Liver (tissue), 9 donors: ENCODE measurements around the gene D2HGDH. TPM values are rescaled to one million over a fixed set of nuclear protein-coding genes. Genes with fewer than 3 reads are reported as not detected.

Experiments used
- DNase-seq: peaks from one replicate; pipeline ENCODE4 v3.0.0-alpha.2; 2017; ENCODE audit warnings: low spot score
- H3K27ac ChIP-seq, 2 donors: one replicate each; pipeline ENCODE4 v1.7.0; 2013; ENCODE audit warnings: inconsistent platforms in 2 of 2, low read length in 2 of 2, control low read depth in 1 of 2, low read depth in 1 of 2, mild to moderate bottlenecking in 1 of 2
- H3K27me3 ChIP-seq, 4 donors: one replicate each; pipeline versions ENCODE4 v1.6.1 to v1.7.0; 2013; ENCODE audit warnings: low read length in 3 of 4, inconsistent platforms in 1 of 4, mild to moderate bottlenecking in 1 of 4, moderate library complexity in 1 of 4; ENCODE audit not compliant: control insufficient read depth in 4 of 4, insufficient read depth in 4 of 4
- H3K36me3 ChIP-seq, 4 donors: one replicate each; pipeline versions ENCODE4 v1.6.1 to v1.7.0; 2013; ENCODE audit warnings: low read length in 3 of 4, mild to moderate bottlenecking in 3 of 4, low read depth in 1 of 4, moderate library complexity in 1 of 4; ENCODE audit not compliant: control insufficient read depth in 4 of 4, insufficient read depth in 3 of 4
- H3K4me1 ChIP-seq, 4 donors: one replicate each; pipeline versions ENCODE4 v1.6.1 to v1.7.0; 2013; ENCODE audit warnings: low read length in 3 of 4, mild to moderate bottlenecking in 3 of 4, moderate library complexity in 1 of 4; ENCODE audit not compliant: control insufficient read depth in 4 of 4, insufficient read depth in 4 of 4
- H3K4me3 ChIP-seq, 3 donors: one replicate each; pipeline versions ENCODE4 v1.6.1 to v1.7.0; 2013; ENCODE audit warnings: low read length in 3 of 3, control low read depth in 1 of 3, low read depth in 1 of 3, mild to moderate bottlenecking in 1 of 3
- H3K9ac ChIP-seq, 2 donors: one replicate each; pipeline ENCODE4 v1.7.0; 2013; ENCODE audit warnings: low read length in 2 of 2, mild to moderate bottlenecking in 2 of 2, moderate library complexity in 2 of 2, control low read depth in 1 of 2, low read depth in 1 of 2
- H3K9me3 ChIP-seq, 4 donors: one replicate each; pipeline versions ENCODE4 v1.6.1 to v1.7.0; 2013; ENCODE audit warnings: low read length in 3 of 4; ENCODE audit not compliant: control insufficient read depth in 4 of 4
- ATF3 ChIP-seq: IDR thresholded peaks from 2 replicates; pipeline ENCODE4 v1.6.1; 2016; ENCODE audit warnings: antibody characterized with exemption
- CTCF ChIP-seq: fragments of 150-350 bp; IDR thresholded peaks from 2 replicates; pipeline ENCODE4 v1.5.1; 2017; ENCODE audit warnings: improper control_type of control experiment, low read depth, low read length; ENCODE audit not compliant: missing input control
- EGR1 ChIP-seq, 2 donors: IDR thresholded peaks; 2 replicates each; pipeline ENCODE4 v1.6.1; 2016 to 2018; ENCODE audit warnings: antibody characterized with exemption in 2 of 2, low read depth in 2 of 2
- FOXA1 ChIP-seq: IDR thresholded peaks from 2 replicates; pipeline ENCODE4 v1.6.1; 2016; ENCODE audit warnings: antibody characterized with exemption
- FOXA2 ChIP-seq: IDR thresholded peaks from 2 replicates; pipeline ENCODE4 v1.6.1; 2016; ENCODE audit warnings: antibody characterized with exemption
- GABPA ChIP-seq, 2 donors: IDR thresholded peaks in 1 of 2; conservative IDR thresholded peaks in 1 of 2; 2 replicates each; pipeline ENCODE4 v1.6.1; 2016; ENCODE audit warnings: antibody characterized with exemption in 2 of 2, mild to moderate bottlenecking in 1 of 2, moderate library complexity in 1 of 2
- HNF4A ChIP-seq, 2 donors: conservative IDR thresholded peaks; 2 replicates each; pipeline ENCODE4 v1.6.1; 2016; ENCODE audit warnings: antibody characterized with exemption in 2 of 2, mild to moderate bottlenecking in 2 of 2
- HNF4G ChIP-seq: IDR thresholded peaks from 2 replicates; pipeline ENCODE4 v1.6.1; 2016; ENCODE audit warnings: antibody characterized with exemption
- JUND ChIP-seq, 2 donors: IDR thresholded peaks; 2 replicates each; pipeline ENCODE4 v1.6.1; 2016; ENCODE audit warnings: antibody characterized with exemption in 2 of 2
- MAX ChIP-seq: IDR thresholded peaks from 2 replicates; pipeline ENCODE4 v1.6.1; 2016; ENCODE audit warnings: antibody characterized with exemption
- NR2F2 ChIP-seq: IDR thresholded peaks from 2 replicates; pipeline ENCODE4 v1.6.1; 2016; ENCODE audit warnings: antibody characterized with exemption
- RAD21 ChIP-seq, 2 donors: IDR thresholded peaks; 2 replicates each; pipeline ENCODE4 v1.6.1; 2016; ENCODE audit warnings: antibody characterized with exemption in 2 of 2, mild to moderate bottlenecking in 2 of 2
- REST ChIP-seq: IDR thresholded peaks from 2 replicates; pipeline ENCODE4 v1.6.1; 2016; ENCODE audit warnings: antibody characterized with exemption, mild to moderate bottlenecking
- RXRA ChIP-seq, 2 donors: IDR thresholded peaks; 2 replicates each; pipeline ENCODE4 v1.6.1; 2017 to 2018; ENCODE audit warnings: antibody characterized with exemption in 2 of 2, mild to moderate bottlenecking in 1 of 2
- SP1 ChIP-seq: IDR thresholded peaks from 2 replicates; pipeline ENCODE4 v1.6.1; 2018; ENCODE audit warnings: antibody characterized with exemption, mild to moderate bottlenecking
- TAF1 ChIP-seq: conservative IDR thresholded peaks from 2 replicates; pipeline ENCODE4 v1.6.1; 2016; ENCODE audit warnings: antibody characterized with exemption, mild to moderate bottlenecking
- ZBTB33 ChIP-seq: IDR thresholded peaks from 2 replicates; pipeline ENCODE4 v1.6.1; 2016; ENCODE audit warnings: antibody characterized with exemption
- WGBS: extraction: QIAGEN DNeasy Blood & Tissue Kit; methylation state at CpG from one replicate; pipeline ENCODE4 v1.1.7; 2013; 5-methylcytosine and 5-hydroxymethylcytosine counted together
- polyA plus RNA-seq, 2 donors: library from polyadenylated mRNA; stranded (reverse) in 1 of 2; unstranded in 1 of 2; fragments of 200-250 nt in 1 of 2; fragments of >200 nt in 1 of 2; fragmentation: Nextera tagmentation in 1 of 2; extraction: Ambion mirVana in 1 of 2; gene quantifications; one replicate each; pipeline versions ENCODE4 v1.2.1 to v1.2.3, GENCODE V29; 2013 to 2015
- total RNA-seq, 2 donors: library from RNA; depleted of rRNA; stranded (reverse); fragments of >200 nt; gene quantifications; one replicate each; pipeline ENCODE4 v1.2.3, GENCODE V29; 2014
- donor health status: healthy.
- donor health status: healthy.
- donor health status: healthy.
- donor health status: healthy.
- donor health status: healthy.

Gene D2HGDH
- total and polyA plus RNA-seq, 4 donors: 6.4 to 25.0 (median 13.5) TPM

GRCh38 chr2:241768850-241769249 lies 34.4 kb downstream of the D2HGDH start:
- peak; percentile 24 for DNase-seq
- H3K27me3 ChIP-seq: no peaks in the 10 kb centered on the region
- H3K27ac ChIP-seq: no peak overlapping the region
- no peak overlapping the region for H3K4me3 ChIP-seq
- peaks cover 16 to 38% (median 25%) of the 10 kb centered on the region in 4 donors for H3K4me1 ChIP-seq
- no peak for TF ChIP-seq EGR1 (IDR thresholded peaks at IDR 0.05; ENCODE audit: low read depth in 2 of 2)
- no peak for TF ChIP-seq JUND (IDR thresholded peaks at IDR 0.05)
- no peak for TF ChIP-seq ATF3
- no peak for TF ChIP-seq REST
- no peak for TF ChIP-seq FOXA1
- no peak for TF ChIP-seq GABPA (IDR thresholded peaks at IDR 0.05 in 1 of 2, conservative IDR thresholded peaks at IDR 0.05 in 1 of 2)
- TF ChIP-seq RXRA (IDR thresholded peaks at IDR 0.05): no peak
- TF ChIP-seq RAD21 (IDR thresholded peaks at IDR 0.05): no peak
- no peak for TF ChIP-seq SP1
- no peak for TF ChIP-seq TAF1
- no peak for TF ChIP-seq HNF4A (conservative IDR thresholded peaks at IDR 0.05)
- TF ChIP-seq MAX: no peak
- TF ChIP-seq HNF4G: no peak
- no peak for TF ChIP-seq CTCF
- no peak for TF ChIP-seq NR2F2
- TF ChIP-seq FOXA2: no peak
- peaks cover 0 to 3% (median 1%) of the 10 kb centered on the region in 4 donors for H3K36me3 ChIP-seq
- no peak overlapping the region for H3K9ac ChIP-seq
- WGBS: 94% methylated on average over 11 of the region's 11 CpGs
- H3K9me3 ChIP-seq: no peaks in the 10 kb centered on the region

GRCh38 chr2:241769819-241770184 lies 35.4 kb downstream of the D2HGDH start:
- 58% methylated on average over 13 of the region's 13 CpGs for WGBS
- H3K27ac ChIP-seq: peak overlapping the region; percentile 5 to 46
- no peak overlapping the region for H3K4me3 ChIP-seq
- H3K9me3 ChIP-seq: no peaks in the 10 kb centered on the region
- peaks cover 0 to 3% (median 0%) of the 10 kb centered on the region in 4 donors for H3K36me3 ChIP-seq
- H3K27me3 ChIP-seq: no peaks in the 10 kb centered on the region
- no peak overlapping the region for H3K9ac ChIP-seq
- peaks cover 16 to 45% (median 31%) of the 10 kb centered on the region in 4 donors for H3K4me1 ChIP-seq
- DNase-seq: peak; percentile 28
- TF ChIP-seq JUND (IDR thresholded peaks at IDR 0.05): no peak
- no peak for TF ChIP-seq REST
- no peak for TF ChIP-seq CTCF
- no peak for TF ChIP-seq ZBTB33
- no peak for TF ChIP-seq GABPA (IDR thresholded peaks at IDR 0.05 in 1 of 2, conservative IDR thresholded peaks at IDR 0.05 in 1 of 2)
- no peak for TF ChIP-seq EGR1 (IDR thresholded peaks at IDR 0.05; ENCODE audit: low read depth in 2 of 2)
- TF ChIP-seq SP1: no peak
- TF ChIP-seq NR2F2: no peak
- TF ChIP-seq ATF3: no peak
- no peak for TF ChIP-seq HNF4A (conservative IDR thresholded peaks at IDR 0.05)
- no peak for TF ChIP-seq RAD21 (IDR thresholded peaks at IDR 0.05)
- TF ChIP-seq TAF1: no peak
